ENCODE measurements around the gene GFER. TPM values are rescaled to one million over a fixed set of nuclear protein-coding genes. Genes with fewer than 3 reads are reported as not detected.

The GFER gene
- total RNA-seq, 1 experiment from 2014 or later = 43.5 TPM

DNA sequence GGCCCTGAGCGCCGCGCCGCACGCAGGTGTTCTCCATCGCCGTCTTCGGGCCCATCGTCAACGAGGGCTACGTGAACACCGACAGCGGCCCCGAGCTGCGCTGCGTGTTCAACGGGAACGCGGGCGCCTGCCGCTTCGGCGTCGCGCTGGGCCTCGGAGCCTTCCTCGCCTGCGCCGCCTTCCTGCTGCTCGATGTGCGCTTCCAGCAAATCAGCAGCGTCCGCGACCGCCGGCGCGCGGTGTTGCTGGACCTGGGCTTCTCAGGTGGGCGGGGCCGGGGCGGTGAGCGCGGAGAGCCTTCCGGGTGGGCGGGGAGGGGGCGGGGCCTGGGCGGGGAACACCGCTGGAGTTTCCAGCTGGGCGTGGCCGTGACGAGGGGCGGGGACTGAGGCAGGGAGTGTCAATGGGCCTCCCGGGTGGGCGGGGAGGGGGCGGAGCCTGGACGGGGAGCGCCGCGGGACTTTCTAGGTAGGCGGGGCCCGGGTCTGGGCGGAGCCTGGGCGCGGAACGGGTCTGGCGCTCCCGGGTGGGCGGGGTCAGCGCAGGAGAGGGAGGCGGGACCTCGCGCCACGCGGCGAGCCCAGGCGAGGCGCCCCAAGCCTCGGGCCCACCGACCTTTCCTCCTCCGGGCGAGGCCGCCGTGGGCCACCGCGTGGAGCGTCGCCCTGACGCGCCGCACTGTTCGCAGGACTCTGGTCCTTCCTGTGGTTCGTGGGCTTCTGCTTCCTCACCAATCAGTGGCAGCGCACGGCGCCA lies 8.1 kb downstream of the GFER start:
- intact Hi-C loops (cut with micrococcal nuclease; ENCODE audit: unreplicated experiment) = no loop called here
- CTCF ChIA-PET = no interaction called here
- BruUV-seq (replicated peaks) = no TSS peak
- Mint-ChIP-seq H3K4me1 (ENCODE audit: low read depth, unreplicated experiment) (peaks cover 17% of the 10 kb centered on the region), H3K4me3 (ENCODE audit: low read depth, unreplicated experiment) (peak overlapping the region; percentile 54), H3K27ac (ENCODE audit: unreplicated experiment) (no peak overlapping the region), H3K9me3 (ENCODE audit: low read depth, unreplicated experiment) (no peaks in the 10 kb centered on the region), H3K36me3 (ENCODE audit: insufficient read depth, unreplicated experiment) (peaks cover 49% of the 10 kb centered on the region), H3K27me3 (ENCODE audit: unreplicated experiment) (no peaks in the 10 kb centered on the region)
- TF ChIP-seq, protein P1, sequence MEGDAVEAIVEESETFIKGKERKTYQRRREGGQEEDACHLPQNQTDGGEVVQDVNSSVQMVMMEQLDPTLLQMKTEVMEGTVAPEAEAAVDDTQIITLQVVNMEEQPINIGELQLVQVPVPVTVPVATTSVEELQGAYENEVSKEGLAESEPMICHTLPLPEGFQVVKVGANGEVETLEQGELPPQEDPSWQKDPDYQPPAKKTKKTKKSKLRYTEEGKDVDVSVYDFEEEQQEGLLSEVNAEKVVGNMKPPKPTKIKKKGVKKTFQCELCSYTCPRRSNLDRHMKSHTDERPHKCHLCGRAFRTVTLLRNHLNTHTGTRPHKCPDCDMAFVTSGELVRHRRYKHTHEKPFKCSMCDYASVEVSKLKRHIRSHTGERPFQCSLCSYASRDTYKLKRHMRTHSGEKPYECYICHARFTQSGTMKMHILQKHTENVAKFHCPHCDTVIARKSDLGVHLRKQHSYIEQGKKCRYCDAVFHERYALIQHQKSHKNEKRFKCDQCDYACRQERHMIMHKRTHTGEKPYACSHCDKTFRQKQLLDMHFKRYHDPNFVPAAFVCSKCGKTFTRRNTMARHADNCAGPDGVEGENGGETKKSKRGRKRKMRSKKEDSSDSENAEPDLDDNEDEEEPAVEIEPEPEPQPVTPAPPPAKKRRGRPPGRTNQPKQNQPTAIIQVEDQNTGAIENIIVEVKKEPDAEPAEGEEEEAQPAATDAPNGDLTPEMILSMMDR (IDR thresholded peaks at IDR 0.05; ENCODE audit: unreplicated experiment) = no peak
- peak; percentile 84 for DNase-seq

DNA sequence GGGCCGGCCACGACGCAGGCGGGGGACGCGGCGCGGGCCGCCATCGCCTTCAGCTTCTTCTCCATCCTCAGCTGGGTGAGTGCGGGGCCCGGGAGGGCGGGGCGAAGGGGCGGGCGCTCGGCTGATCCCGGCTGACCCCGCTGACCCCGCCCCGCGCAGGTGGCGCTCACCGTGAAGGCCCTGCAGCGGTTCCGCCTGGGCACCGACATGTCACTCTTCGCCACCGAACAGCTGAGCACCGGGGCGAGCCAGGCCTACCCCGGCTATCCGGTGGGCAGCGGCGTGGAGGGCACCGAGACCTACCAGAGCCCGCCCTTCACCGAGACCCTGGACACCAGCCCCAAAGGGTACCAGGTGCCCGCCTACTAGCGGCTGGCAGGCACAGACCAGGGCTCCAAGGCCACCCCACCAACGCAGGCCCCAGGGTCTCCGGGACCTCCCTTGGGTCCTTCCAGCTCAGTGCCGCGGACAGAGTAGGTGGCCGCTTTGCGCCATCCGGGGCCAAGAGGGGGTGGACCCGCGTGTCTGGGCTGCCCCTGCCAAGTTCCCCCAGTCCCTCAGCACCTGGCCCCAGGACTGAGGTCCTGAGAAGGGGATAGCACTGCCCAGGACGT lies 8.8 kb downstream of the GFER start:
- intact Hi-C loops (cut with micrococcal nuclease; ENCODE audit: unreplicated experiment) = no loop called here
- TF ChIP-seq, protein P1 (IDR thresholded peaks at IDR 0.05; ENCODE audit: unreplicated experiment) = no peak
- peaks cover 54% of the 10 kb centered on the region for H3K36me3 Mint-ChIP-seq (ENCODE audit: insufficient read depth, unreplicated experiment)
- no peaks in the 10 kb centered on the region for H3K9me3 Mint-ChIP-seq (ENCODE audit: low read depth, unreplicated experiment)
- H3K27me3 Mint-ChIP-seq (ENCODE audit: unreplicated experiment) = no peaks in the 10 kb centered on the region
- peaks cover 17% of the 10 kb centered on the region for H3K4me1 Mint-ChIP-seq (ENCODE audit: low read depth, unreplicated experiment)
- no peak overlapping the region for H3K27ac Mint-ChIP-seq (ENCODE audit: unreplicated experiment)
- no peak overlapping the region for H3K4me3 Mint-ChIP-seq (ENCODE audit: low read depth, unreplicated experiment)
- no TSS peak for BruUV-seq (replicated peaks)
- CTCF ChIA-PET = no interaction called here
- no peak for DNase-seq

DNA sequence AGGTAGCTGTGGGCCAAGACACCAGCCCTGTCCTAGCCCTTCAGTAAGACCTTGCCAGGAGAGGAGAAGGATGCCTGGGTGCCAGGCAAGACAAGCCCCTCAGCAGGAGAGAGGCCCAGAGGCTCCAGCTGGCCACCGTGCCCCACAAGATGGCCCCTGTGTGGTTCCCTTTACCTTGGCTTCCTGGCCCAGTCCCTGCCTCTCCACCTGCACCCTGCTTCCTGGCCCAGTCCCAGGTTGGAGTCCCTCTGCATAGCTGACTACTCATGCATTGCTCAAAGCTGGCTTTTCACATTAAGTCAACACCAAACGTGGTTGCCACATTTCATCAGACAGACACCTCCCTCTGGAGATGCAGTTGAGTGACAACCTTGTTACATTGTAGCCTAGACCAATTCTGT lies 9.7 kb downstream of the GFER start:
- DNase-seq = no peak
- peaks cover 54% of the 10 kb centered on the region for H3K36me3 Mint-ChIP-seq (ENCODE audit: insufficient read depth, unreplicated experiment)
- H3K4me3 Mint-ChIP-seq (ENCODE audit: low read depth, unreplicated experiment) = peak overlapping the region; percentile 12
- CTCF ChIA-PET = interaction anchor here (1.5 kb wide), 1 partner anchor 8 kb away, joined by 4 read pairs; no protein-coding TSS in a partner anchor
- H3K27ac Mint-ChIP-seq (ENCODE audit: unreplicated experiment) = no peak overlapping the region
- H3K4me1 Mint-ChIP-seq (ENCODE audit: low read depth, unreplicated experiment) = peaks cover 17% of the 10 kb centered on the region
- BruUV-seq (replicated peaks) = no TSS peak
- no peaks in the 10 kb centered on the region for H3K9me3 Mint-ChIP-seq (ENCODE audit: low read depth, unreplicated experiment)
- no peaks in the 10 kb centered on the region for H3K27me3 Mint-ChIP-seq (ENCODE audit: unreplicated experiment)
- intact Hi-C loops (cut with micrococcal nuclease; ENCODE audit: unreplicated experiment) = no loop called here
- TF ChIP-seq, protein P1 (IDR thresholded peaks at IDR 0.05; ENCODE audit: unreplicated experiment) = no peak

DNA sequence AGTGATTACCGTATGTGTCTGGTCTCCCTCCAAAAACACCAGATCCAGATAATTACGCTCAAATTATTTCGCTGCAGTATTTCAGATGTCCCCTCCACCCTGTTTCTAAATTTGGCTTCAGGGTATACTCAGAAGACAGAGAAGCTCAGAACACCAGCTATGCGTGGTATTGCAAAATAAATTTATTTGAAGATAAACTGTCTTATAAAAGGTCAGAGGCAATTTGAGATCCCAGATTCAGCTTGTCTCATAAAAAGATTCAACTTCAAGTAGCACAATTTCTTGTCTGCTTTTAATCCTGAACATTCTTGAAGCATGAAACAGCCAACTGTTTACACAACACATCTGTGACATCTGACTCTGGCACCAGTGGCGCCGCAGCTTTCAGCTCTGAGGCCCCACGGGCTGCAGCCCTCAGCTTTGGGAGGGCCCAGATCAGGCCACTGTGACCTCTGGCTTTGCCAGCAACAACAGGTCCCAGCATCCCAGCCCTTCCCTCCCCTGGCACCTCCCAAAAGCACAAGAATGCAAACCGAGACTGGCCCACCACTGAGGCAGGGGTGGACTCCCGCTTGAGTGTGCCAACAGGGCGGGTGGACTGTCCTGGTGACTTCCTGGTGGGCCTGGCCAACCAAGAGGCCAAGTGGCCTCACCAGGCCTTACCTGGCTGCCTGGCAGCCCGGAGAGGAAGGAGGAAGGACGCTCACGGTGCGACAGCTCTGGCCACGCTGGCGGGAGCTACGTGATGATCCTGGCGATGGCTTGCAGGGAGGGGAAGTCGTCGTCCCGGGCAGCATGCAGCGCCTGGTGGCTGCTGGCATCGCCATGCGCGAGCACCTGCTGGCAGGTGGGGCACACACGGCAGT lies 13.7 kb downstream of the GFER start:
- Mint-ChIP-seq H3K27me3 (ENCODE audit: unreplicated experiment) (no peaks in the 10 kb centered on the region), H3K9me3 (ENCODE audit: low read depth, unreplicated experiment) (no peaks in the 10 kb centered on the region), H3K27ac (ENCODE audit: unreplicated experiment) (no peak overlapping the region), H3K4me1 (ENCODE audit: low read depth, unreplicated experiment) (peaks cover 17% of the 10 kb centered on the region), H3K4me3 (ENCODE audit: low read depth, unreplicated experiment) (no peak overlapping the region), H3K36me3 (ENCODE audit: insufficient read depth, unreplicated experiment) (peaks cover 57% of the 10 kb centered on the region)
- no peak for DNase-seq
- CTCF ChIA-PET = interaction anchor here (0.5 kb wide), 1 partner anchor 93 kb away, joined by 3 read pairs; no protein-coding TSS in a partner anchor
- TF ChIP-seq, protein P1 (IDR thresholded peaks at IDR 0.05; ENCODE audit: unreplicated experiment) = no peak
- TSS peak; percentile 22 for BruUV-seq (replicated peaks)
- intact Hi-C loops (cut with micrococcal nuclease; ENCODE audit: unreplicated experiment) = no loop called here
